Fibroblast of skin of abdomen (primary cell): Measurements from ENCODE around the gene COX7A2L.
"Not testable (repeated sequence)": the region's sequence is repeated elsewhere in the genome, so short reads cannot be mapped to it uniquely, and the experiment has no call there.

Source experiments
- DNase-seq: peaks from one replicate; pipeline ENCODE4 v3.0.0-alpha.2; 2013

Gene COX7A2L

DNA sequence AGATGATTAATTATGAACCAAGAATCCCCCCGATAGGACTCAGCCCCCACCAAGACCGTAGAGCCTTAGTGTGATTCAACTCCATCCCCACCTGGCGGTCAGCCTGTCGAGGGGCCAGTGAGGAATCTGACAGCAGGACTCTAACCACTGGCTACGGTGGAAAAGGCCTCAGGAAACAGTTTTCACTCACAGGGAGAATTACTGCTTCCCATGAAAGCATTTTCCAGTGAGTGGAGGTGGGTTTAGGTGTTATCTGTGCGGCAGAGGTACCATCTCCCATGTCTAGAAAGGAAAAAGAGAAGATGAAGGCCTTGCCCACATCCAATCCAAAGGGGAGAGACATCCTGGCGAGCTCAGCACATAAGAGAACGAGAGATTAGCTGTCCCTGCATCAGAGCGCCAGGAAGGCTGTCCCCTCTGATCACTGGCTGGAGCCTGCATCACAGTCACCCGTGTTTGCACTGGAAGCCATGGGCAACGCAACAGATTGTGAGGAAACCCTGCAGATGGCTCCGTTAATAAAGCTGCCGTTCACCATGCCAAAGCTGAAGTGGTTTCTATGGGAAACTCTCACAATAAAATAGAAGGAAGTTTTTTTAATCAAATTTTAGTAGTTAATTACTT lies 22.3 kb downstream of the COX7A2L start:
- no peak for DNase-seq

DNA sequence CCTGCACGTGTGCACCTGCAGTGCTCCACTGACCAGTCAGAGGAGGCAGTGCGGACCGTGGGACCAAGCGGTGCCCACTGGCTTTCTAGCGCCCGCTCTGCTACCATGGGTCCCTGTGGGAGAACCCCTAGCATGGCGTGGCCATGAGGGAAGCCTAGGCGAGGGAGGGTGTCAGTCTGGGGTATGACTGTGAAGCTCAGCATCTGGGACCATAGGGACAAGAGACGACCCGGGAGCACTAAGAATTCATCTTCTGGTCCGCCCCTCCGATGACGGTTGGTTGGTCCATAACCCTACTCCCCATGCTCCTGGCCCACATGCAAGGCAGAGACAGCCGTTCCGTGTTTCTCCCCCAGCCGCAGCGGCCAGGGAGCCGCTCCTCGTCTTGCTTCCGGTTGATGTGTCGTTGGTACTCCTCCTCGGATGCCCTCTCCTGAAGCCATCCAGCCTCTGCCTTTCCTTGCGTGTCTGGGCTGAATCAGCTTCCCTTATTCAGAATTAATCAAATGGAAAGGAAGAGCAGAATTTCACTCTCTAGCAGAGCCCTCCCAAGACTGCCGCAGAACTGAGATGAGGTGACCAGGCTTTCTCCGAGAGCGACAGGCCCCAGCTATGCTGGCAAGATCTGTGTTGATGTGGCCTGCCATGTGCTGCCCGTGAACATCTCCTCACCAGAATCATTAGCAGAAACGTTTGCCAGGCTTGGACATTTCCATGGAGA lies 23.0 kb downstream of the COX7A2L start:
- DNase-seq: no peak

DNA sequence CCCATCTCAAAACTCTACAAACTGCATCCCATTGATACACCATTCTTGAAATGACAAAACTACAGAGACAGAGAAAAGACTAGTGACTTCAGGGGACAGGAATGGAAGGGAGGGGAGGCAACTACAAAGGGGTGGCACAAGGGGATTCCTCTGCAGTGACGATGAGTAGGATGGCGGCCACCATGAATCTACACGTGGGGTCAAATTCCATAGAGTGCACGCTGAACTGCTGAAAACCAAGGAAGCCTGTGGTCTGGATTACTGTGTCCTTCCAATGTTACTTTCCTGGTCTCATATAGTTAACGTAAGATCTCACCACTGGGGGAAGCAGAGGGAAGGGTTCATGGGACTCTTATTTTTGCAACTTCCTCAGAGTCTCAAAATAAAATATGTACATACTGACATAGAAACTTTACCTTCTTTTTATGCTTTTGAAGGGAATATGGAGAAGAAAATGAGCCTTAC lies 23.6 kb downstream of the COX7A2L start:
- no peak for DNase-seq

DNA sequence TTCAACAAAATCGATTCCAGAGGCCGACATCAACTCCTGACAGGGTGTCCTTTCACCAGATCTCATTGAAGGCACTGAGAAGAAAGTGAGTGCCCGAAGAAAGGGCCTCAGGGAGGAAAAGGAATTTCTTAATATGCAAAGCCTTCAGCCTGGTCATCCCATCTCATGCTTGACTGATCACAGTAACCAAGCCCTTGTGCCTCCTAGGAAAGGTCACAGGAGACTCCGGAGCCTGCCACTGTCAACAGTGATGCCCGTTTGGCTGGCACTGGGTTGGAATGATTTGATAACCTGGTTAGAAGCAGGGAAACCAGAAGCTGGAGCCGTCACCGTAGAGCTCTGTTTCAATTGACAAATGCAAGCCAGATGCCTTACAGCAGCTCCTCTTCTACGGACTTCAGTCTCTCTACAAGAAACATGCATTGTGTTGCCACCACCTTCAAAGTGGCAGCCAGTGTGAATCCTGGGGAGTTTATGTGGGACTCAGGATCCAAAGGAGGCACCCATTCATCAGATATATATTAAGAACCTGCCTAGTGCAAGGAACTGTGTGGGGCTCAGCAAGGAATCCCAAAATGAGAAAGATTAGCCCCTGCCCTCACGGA lies 24.6 kb downstream of the COX7A2L start:
- no peak for DNase-seq

DNA sequence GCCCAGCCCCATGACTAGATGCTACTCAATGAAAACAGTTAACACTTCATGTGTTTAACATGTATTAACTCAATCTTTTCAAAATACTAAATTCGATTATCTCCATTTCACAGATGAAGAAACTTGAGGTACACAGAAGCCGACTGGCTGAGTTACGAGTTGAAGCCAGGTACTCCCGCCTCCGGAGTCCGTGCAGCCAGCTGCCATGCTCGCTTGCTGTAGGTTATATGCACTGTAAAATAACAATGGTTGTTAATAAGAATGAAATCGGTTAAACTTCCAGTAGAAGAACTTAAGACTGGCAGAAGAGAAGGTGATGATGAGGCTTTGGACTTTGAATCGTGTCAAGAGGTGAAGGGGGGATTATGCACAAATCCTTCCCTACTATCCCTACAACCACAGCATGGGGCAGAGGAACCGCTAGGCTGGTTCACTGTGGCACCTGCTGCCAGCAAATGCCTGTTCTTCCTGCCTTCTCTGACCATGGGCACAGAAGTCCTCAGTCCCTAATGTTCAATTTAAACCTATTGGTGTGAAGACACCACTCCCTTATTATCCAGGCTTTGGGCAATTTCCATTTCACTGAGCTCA lies 25.4 kb downstream of the COX7A2L start:
- DNase-seq: no peak

DNA sequence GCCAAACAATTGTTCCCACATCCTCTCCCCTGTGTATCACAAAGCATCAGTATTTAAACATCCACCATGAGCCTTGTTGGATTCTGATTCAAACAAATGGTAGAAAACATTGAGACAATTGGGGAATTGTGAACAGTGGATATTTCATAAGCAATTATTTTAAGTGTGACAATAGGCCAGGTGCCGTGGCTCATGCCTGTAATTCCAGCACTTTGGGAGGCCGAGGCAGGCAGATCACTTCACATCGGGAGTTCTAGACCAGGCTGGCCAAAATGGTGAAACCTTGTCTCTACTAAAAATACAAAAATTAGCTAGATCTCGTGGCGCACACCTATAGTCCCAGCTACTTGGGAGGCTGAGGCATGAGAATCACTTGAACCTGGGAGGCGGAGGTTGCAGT lies 26.2 kb downstream of the COX7A2L start:
- not testable (repeated sequence) for DNase-seq

DNA sequence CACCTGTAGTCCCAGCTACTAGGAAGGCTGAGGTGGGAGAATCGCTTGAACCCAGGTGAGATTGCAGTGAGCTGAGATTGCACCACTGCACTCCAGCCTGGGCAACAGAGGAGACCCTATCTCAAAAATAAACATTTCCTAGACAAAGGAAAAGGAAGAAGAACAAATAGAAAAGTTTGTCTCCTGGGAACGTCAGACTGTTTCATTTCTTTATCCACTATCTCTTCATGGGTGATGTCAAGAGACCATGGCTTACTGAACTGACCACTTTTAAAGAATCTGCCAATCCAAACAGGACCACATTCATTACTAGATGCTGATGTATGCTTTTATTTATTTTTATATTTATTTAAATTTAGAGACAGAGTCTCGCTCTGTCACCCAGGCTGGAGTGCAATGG lies 26.8 kb downstream of the COX7A2L start:
- no peak for DNase-seq

DNA sequence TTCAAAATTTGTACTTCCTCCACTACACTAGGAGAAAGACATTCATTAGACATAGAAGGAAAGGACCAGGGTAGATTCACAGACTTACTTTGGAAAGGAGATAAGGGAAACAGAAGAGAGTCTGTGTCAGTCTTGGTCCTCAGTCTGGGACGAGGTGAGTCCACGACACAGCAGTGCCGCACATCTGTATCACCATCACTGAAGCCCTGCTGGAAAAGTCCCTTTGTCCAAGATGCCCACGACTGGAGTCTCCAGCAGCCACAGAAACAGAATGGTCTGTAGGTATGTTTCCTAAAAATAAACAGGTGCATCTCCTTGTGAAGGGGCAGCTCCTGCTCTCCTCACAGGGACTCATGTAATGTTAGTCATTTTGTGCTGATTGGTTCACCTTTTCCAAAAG lies 27.4 kb downstream of the COX7A2L start:
- no peak for DNase-seq

DNA sequence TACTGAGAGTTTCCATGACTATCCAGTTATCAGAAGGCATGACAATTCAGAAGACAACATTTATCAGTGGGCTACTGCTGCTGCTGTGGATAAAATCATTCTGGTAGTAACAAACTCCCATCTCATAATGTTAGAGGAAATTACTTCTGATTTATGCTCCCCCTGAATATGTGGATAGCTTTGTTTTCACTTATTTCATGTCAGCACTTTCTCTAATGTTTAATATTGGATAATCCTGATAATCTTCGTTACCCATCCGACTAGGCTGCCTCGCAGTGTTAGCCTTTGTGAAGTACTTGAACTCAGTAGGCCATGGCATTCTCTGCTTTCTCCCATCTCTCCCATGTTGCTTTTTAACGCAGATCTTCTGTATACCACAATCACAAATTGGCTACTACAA lies 28.4 kb downstream of the COX7A2L start:
- no peak for DNase-seq

DNA sequence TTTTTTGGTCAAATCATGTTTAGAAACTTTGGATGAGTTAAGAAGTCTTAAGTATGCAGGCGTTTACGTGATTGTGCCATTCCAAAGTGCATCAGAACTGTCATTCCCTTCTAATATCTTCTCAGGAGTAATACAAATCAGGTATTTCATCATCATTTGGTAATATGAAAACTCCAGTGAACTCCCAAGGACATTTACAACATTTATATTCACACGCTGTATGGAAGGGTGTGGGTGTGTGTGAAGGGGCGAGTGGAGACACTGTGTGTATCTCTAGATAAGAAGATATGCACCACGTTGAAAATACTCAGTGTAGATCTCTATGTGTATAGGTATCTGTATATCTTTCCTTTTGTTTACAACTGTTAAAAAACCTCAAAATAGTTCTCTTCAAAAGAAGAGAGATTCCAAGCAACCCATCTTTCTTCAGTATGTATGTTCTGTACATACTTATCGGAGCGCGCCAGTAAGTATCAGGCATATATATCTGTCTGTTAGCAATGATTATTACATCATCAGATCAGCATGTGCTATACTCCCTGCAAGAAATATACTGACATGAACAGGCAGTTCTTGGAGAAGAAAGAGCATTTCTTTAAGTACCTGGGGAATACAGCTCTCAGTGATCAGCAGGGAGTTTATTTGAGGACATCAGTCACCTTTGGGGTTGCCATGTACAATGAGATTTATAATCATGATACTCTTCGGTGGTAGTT lies 29.3 kb downstream of the COX7A2L start:
- peak; percentile 32 for DNase-seq

DNA sequence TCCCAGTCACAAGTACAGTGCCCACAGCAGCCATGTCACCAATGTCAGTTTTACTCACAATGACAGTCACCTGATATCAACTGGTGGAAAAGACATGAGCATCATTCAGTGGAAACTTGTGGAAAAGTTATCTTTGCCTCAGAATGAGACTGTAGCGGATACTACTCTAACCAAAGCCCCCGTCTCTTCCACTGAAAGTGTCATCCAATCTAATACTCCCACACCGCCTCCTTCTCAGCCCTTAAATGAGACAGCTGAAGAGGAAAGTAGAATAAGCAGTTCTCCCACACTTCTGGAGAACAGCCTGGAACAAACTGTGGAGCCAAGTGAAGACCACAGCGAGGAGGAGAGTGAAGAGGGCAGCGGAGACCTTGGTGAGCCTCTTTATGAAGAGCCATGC lies 31.3 kb downstream of the COX7A2L start:
- no peak for DNase-seq

DNA sequence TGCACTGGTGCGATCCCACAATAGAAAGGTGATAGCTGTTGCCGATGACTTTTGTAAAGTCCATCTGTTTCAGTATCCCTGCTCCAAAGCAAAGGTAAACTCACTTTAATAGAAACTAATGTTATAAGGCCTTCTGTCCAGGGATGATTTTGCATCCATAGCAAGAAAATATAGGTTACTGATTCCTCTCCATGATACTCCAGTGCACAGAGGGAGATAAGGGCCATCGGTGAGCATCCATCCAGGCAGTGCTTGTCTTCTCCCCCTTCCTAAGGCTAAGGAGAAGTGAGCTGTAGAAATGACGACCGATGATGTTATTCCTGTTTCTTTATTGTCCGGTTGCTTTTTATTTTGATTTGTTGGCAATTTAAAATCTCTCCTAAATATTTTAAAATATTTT lies 32.1 kb downstream of the COX7A2L start:
- DNase-seq: no peak

DNA sequence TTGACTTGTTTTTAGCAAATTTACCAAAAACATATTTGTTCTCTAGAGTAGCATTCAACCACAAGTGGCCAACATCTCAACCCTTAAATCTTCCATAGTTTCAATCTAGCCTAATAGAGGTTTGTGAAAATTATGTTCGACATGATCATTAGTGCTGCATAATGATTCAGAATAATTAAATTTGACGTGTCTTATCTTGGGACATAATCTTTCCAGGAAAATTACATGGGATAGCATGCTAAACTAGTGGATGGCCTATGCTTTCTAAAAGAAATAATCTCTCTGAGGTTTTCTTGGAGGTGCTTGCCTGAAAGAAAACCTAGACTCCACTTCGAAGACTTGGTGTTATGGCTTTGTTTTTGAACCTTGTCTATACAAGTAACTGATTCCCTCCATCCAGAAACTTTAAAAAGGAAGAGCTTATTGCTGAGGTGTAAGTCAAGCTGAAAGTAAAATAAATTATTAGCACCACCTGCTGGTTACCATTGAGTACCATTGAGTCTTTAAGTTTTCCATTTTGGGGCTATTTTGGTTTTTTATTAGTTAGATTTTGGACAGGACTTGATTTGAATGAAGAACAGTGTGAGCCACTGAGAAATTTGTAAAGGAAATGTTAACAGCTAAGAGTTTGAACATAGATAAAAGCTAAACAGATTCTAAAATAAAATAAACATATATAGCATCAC lies 32.7 kb downstream of the COX7A2L start:
- peak; percentile 27 for DNase-seq

DNA sequence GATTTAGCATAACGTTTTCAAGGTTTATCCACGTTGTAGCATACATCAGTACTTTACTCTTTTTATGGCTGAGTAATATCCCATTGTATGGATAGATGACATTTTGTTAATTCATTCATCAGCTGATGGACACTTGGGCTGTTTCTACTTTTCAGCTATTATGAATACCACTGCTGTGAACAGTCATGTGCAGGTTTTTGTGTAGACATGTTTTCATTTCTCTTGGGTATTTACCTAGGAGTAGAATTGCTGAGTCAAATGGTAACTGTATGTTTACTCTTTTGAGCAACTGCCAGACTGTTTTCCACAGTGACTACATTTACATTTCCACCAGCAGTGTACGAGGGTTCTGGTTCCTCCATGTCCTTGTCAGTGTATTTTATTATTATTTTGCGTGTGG lies 33.9 kb downstream of the COX7A2L start:
- DNase-seq: no peak

DNA sequence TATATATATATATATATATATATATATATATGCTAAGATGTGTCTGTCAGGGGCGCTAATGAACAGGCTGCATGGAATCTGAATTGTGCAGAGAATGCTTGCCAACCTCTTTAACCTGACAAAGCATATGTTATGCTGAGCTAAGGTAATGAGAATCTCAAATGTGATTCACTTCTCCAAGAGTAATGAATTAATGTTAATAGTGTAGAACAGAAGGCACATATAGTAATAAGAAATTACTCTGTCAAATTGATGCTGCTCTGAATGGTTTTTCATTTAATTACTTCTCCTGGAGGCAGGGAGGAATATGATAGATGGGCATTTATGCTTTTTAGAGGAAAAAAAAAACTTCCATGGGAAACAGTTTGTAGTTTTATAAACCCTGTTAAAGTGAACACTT lies 35.4 kb downstream of the COX7A2L start:
- DNase-seq: no peak

DNA sequence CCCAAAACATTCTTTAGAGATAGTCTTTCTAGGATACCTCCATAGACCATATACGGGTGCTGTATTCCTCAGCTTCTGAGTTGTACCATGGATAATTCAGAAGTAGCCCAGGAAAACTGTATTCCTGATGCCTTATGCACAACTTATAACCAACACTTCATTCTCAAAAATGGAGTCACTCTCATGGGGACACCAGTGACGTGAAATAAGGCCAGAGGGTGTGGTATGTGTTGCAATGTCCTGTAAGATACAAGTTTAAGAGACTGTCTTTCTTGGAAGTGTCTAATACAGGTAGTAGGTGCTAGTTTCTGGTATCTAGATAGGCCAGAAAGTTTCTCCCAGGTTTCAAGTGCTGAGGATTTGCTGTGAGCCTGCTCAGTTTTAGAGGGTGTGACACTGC lies 36.1 kb downstream of the COX7A2L start:
- DNase-seq: no peak

DNA sequence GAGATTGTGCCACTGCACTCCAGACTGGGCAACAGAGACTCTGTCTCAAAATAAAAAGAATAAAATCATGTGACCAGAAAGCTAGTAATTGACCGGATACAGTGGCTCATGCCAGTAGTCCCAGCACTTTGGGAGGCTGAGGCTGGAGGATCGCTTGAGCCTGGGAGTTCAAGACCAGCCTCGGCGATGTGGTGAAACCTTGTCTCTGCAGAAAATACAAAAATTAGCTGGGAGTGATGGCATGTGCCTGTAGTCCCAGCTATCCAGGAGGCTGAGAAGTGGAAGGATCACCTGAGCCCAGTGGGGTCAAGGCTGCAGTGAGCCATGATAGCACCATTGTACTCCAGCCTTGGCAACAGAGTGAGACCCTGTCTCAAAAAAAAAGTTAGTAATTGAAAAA lies 36.8 kb downstream of the COX7A2L start:
- DNase-seq: no peak

DNA sequence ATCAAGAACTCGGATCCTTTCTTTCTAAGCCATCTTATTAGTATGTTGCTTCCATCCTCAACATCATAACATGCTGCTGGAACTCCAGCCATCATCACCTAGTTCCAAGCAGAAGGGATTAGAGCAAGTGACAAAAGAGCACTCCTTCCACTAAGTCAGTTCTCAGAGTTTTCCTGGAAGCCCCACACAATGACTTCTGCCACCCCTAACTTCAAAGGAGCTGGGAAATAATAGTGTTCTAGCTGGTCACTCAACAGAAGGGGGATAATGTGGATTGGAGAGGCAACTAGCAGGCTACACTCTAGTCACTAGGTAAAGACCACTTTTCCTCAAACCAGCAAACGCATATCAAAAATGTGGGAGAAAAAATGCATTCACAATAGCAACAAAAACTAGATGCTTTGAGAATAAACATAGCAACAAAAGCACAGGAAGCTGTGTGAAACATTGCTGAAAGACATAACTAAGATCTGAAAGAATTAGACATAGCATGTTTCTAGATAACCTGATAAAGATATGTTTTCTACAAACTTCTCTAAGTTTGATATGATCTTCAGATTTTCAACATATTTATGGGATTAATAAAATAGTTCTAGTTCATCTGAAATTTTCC lies 39.5 kb downstream of the COX7A2L start:
- DNase-seq: no peak

DNA sequence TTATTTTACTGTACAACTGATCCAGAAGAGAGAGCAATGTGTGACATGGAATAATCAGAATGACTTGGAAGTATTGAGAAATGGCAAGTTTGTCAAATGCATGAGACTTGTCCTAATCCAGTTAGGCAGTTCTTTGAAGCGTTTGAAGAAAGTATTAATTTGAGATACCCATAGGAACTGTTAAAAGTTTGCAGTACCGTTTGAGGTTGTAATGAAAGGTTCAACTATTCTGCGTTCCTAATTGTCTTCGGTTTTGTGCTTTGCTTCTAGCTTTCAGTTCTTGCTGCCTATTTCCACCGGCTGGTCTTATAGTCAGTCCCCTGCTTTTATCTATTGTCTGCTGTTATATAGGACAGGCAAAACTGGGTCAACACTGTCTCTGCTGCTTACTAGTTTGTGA lies 41.8 kb downstream of the COX7A2L start:
- DNase-seq: no peak

DNA sequence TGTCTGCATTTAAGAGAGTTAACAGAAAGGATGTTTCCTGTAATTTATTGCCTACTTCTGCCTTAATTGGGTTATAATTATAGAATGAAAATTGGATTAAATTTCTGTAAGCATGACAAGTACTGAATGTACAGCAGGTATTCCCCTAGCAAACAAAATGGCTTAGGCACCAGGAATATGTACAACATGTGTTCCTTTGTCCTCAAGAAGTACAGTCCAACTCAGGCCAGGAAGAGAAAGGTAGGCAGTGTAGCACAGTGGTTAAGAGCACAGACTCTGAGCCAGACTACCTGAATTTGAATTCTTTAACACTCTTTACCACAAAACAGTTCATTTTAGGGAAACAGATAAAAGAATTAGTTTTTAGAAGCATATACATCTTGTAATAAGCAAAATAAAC lies 43.1 kb downstream of the COX7A2L start:
- no peak for DNase-seq

DNA sequence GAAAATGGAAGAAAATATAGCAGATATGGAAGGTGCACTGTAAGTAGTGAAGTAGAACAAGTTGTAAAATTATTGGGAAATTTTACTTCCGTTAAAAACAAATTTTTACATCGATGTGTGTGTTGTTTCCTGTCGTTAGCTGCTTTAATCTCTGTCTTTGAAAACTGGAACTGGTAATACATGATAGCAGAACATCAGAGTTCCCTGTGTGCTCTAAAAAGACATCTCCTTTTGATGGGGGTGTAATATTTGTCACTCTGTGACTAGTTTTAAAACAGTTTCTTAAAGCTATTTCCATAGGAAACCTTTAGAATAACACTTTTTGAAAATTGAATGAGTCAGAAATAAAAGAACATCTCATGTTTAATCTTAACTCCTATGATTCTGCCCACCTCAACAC lies 43.5 kb downstream of the COX7A2L start:
- no peak for DNase-seq

DNA sequence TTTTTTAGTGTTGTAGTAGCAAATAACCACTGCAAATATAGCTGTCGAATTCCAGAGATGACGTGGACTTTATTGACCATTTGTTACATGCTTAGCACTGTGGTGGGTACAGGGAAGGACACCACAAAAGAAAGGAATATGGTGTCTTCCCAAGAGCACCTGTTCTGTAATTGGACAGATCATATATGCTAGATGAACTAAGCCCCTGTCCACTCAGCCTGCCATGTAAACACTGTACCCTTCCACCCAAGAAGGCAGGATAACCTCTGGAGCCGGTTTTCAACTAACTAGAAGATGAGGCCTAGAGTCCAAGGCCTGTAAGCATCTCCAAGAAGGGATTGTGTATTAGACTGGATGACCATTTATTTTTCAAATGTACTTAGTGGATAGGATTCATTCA lies 44.1 kb downstream of the COX7A2L start:
- DNase-seq: no peak
